Measurements from ENCODE around the gene SIRPB2. TPM values are rescaled to one million over a fixed set of nuclear protein-coding genes. Genes with fewer than 3 reads are reported as not detected.

SIRPB2 gene
- total and polyA plus RNA-seq, 2 experiments from 2014 or later: not detected

DNA sequence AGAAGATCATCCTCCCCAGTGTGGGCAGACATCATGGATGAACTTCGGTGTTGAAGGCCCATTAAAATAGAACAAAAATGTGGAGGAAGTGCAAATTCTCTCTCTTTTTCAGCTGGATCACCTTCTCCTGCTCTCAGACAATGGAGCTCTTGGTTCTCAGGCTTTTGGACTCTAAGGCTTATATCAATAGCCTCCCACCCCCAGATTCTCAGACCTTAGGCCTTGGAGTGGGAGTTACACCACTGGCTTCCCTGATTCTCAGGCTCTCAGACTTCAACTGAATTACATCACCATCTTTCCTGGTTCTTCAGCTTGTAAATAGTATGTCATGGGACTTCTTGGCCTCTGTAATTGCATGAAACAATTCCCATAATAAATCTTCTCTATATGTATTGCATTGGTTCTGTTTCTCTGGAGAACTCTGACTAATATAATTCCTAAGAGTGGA is 61.2 kb downstream of the SIRPB2 start:
- H2AFZ ChIP-seq: no peak overlapping the region
- no peaks in the 10 kb centered on the region for H3K9me3 ChIP-seq (ENCODE audit: low read depth)
- no peaks in the 10 kb centered on the region for H3K36me3 ChIP-seq (replicated peaks; ENCODE audit: insufficient read depth, low read depth)
- H4K20me1 ChIP-seq (ENCODE audit: insufficient read depth, poor library complexity, severe bottlenecking): no peaks in the 10 kb centered on the region
- H3K79me2 ChIP-seq: no peaks in the 10 kb centered on the region
- 83% methylated on average over 1 of the region's 1 CpG for WGBS (ENCODE audit: low lambda C conversion rate, missing lambda C conversion rate)
- no peaks in the 10 kb centered on the region for H3K4me1 ChIP-seq (ENCODE audit: insufficient read depth)
- no peak overlapping the region for H3K4me3 ChIP-seq
- H3K4me2 ChIP-seq: no peak overlapping the region
- H3K9me2 ChIP-seq (replicated peaks; ENCODE audit: insufficient read depth): no peaks in the 10 kb centered on the region
- TF ChIP-seq EZH2phosphoT487 (IDR thresholded peaks at IDR 0.05; ENCODE audit: low read depth, severe bottlenecking, unreplicated experiment): no peak
- TF ChIP-seq, protein P1, sequence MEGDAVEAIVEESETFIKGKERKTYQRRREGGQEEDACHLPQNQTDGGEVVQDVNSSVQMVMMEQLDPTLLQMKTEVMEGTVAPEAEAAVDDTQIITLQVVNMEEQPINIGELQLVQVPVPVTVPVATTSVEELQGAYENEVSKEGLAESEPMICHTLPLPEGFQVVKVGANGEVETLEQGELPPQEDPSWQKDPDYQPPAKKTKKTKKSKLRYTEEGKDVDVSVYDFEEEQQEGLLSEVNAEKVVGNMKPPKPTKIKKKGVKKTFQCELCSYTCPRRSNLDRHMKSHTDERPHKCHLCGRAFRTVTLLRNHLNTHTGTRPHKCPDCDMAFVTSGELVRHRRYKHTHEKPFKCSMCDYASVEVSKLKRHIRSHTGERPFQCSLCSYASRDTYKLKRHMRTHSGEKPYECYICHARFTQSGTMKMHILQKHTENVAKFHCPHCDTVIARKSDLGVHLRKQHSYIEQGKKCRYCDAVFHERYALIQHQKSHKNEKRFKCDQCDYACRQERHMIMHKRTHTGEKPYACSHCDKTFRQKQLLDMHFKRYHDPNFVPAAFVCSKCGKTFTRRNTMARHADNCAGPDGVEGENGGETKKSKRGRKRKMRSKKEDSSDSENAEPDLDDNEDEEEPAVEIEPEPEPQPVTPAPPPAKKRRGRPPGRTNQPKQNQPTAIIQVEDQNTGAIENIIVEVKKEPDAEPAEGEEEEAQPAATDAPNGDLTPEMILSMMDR (IDR thresholded peaks at IDR 0.05; ENCODE audit: poor library complexity): no peak
- TF ChIP-seq EZH2 (IDR thresholded peaks at IDR 0.05; ENCODE audit: borderline replicate concordance): no peak
- H3K27me3 ChIP-seq: no peaks in the 10 kb centered on the region
- DNase-seq (ENCODE audit: low spot score): peak; percentile 19
- peak overlapping the region; percentile 55 for H3K27ac ChIP-seq

DNA sequence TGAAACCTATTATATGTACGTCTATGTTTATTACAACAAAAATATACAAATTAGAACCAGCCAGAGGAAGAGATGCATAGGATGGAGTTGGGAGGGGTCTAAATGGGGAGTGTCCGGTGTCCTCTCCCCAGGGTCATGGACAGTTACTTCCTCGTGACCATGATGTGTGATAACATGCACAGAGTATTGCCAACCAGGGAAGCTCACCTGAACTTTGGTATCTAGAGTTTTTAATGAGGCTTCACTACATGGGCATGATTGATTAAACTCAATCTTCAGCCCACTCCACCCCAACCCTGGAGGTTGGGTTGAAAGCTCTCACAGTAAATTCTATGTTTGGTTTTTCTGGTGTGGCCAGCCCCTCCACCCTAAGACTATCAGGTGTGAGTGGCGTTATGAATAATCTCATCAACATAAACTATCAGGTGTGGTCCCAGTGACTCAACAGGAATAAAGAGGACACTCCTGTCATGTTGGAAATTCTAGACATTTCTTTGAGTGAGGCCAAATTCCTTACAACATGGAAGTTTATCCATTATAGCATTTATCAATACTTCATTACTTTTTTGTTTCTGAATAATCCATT is 62.0 kb downstream of the SIRPB2 start:
- no peaks in the 10 kb centered on the region for H3K36me3 ChIP-seq (replicated peaks; ENCODE audit: insufficient read depth, low read depth)
- DNase-seq (ENCODE audit: low spot score): no peak
- H2AFZ ChIP-seq: no peak overlapping the region
- TF ChIP-seq EZH2phosphoT487 (IDR thresholded peaks at IDR 0.05; ENCODE audit: low read depth, severe bottlenecking, unreplicated experiment) (no peak), EZH2 (IDR thresholded peaks at IDR 0.05; ENCODE audit: borderline replicate concordance) (no peak)
- TF ChIP-seq, protein P1 (IDR thresholded peaks at IDR 0.05; ENCODE audit: poor library complexity): no peak
- peak overlapping the region; percentile 55 for H3K27ac ChIP-seq
- H3K4me1 ChIP-seq (ENCODE audit: insufficient read depth): no peaks in the 10 kb centered on the region
- no peaks in the 10 kb centered on the region for H4K20me1 ChIP-seq (ENCODE audit: insufficient read depth, poor library complexity, severe bottlenecking)
- H3K9me2 ChIP-seq (replicated peaks; ENCODE audit: insufficient read depth): no peaks in the 10 kb centered on the region
- H3K79me2 ChIP-seq: no peaks in the 10 kb centered on the region
- H3K4me3 ChIP-seq: no peak overlapping the region
- H3K4me2 ChIP-seq: no peak overlapping the region
- no peaks in the 10 kb centered on the region for H3K27me3 ChIP-seq
- H3K9me3 ChIP-seq (ENCODE audit: low read depth): no peaks in the 10 kb centered on the region
- 83% methylated on average over 4 of the region's 4 CpGs for WGBS (ENCODE audit: low lambda C conversion rate, missing lambda C conversion rate)

DNA sequence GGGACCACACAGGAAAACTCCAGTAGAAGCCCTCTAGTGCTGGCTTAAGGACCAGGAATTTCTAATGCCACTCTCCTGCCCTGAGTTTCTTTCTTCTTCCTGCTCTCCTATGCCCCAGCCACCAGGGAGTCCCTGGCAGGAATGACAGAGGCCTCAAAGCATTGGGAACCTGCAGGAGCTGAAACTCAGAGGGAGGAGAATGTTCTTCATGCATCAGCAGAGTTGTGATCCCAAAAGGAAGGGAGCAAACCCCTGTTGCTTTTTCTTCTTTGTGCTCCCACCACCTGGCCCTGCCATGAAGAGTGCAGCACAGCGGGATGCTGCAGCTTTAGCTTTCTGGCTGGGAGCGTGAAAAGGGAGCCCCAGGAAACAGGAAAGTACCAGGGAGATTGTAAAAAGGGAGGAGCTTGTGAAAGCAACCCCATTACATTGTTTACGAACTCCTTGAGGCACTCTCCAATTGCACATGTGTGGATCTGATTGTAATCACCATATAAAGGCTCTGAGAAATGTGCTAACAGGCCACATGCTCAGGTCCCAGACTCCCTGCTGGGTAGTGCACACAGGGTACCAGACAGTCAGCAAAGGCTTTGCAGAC is 63.7 kb downstream of the SIRPB2 start:
- Histone ChIP-seq H4K20me1 (ENCODE audit: insufficient read depth, poor library complexity, severe bottlenecking) (no peaks in the 10 kb centered on the region), H3K9me3 (ENCODE audit: low read depth) (no peaks in the 10 kb centered on the region), H3K4me1 (ENCODE audit: insufficient read depth) (no peaks in the 10 kb centered on the region), H3K9me2 (replicated peaks; ENCODE audit: insufficient read depth) (no peaks in the 10 kb centered on the region), H3K27me3 (no peaks in the 10 kb centered on the region), H3K4me2 (no peak overlapping the region), H3K36me3 (replicated peaks; ENCODE audit: insufficient read depth, low read depth) (no peaks in the 10 kb centered on the region), H3K4me3 (no peak overlapping the region), H3K79me2 (no peaks in the 10 kb centered on the region), H3K27ac (peak overlapping the region; percentile 5), H2AFZ (no peak overlapping the region)
- TF ChIP-seq, protein P1 (IDR thresholded peaks at IDR 0.05; ENCODE audit: poor library complexity): no peak
- TF ChIP-seq EZH2phosphoT487 (IDR thresholded peaks at IDR 0.05; ENCODE audit: low read depth, severe bottlenecking, unreplicated experiment) (no peak), EZH2 (IDR thresholded peaks at IDR 0.05; ENCODE audit: borderline replicate concordance) (no peak)
- WGBS (ENCODE audit: low lambda C conversion rate, missing lambda C conversion rate): 40% methylated on average over 3 of the region's 3 CpGs
- no peak for DNase-seq (ENCODE audit: low spot score)
